HG02870 (cell line): ENCODE data around the gene TRAK2.
A peak's percentile ranks its signal among the peaks of the same experiment; 100 is the strongest.
"Not testable (repeated sequence)": the region's sequence is repeated elsewhere in the genome, so short reads cannot be mapped to it uniquely, and the experiment has no call there.

Experiments
- ATAC-seq: cut with Tn5 transposase; IDR thresholded peaks from one replicate; pipeline ENCODE4 v1.9.1; 2021; ENCODE audit warnings: mild to moderate bottlenecking, moderate library complexity; ENCODE audit not compliant: unreplicated experiment

Gene TRAK2

DNA sequence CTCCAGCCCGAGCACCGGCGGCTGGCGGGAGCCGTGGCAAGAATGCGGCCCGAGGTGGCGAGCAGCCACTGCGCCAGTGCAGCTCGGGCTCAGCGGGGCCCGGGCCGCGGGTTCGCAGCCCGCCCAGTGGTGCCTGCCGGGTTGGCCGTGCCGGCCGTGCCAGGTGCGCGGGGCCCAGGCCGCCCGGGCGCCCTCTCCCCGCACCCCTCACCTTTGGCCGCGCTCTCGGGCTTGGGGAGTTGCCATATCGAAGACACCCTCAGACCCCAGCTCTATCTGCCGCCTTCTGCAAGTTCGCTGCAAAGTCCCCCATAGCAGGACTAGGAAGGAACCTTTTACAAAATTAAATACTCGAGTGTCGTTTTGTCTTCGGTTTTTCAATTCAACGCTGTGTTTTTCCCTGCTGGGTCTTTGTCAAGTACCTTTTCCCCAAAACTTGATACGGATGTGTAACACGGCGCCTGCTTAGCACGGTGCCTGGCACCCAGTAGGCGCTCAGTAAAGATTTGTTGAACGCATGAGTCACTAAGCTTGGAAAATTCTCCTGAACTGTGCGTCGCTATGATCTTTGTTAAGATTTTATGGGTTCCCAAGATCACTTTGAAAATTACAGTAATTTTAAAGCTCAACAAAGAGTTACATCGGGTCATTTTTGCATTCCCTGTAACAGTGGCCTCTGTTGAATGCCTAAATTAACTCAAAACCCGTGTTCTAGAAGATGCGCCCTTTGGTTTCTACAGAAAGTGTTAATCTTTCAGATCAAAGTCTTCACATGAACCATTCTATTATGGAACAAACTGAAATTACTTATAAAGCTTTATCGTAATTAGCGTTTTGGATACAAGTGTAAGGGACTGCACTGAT lies 1.0 kb upstream of the TRAK2 start:
- no peak for ATAC-seq

DNA sequence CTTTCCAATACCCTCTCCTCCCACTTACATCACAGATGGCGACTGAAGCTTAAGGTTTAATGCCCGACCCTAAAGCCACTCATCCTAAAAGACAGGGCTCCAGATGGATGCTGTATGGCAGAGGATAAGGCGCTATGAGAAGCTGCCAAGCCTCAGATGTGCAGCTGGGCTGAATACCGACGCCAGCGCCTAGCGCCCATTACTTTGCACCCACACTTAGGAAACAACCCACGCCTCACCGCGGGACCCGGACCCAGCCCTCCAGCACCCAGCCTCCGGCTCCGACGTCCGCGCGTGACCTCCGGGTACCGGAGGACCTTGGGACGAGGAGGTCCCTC lies 335 bp downstream of the TRAK2 start:
- ATAC-seq: peak; percentile 18

DNA sequence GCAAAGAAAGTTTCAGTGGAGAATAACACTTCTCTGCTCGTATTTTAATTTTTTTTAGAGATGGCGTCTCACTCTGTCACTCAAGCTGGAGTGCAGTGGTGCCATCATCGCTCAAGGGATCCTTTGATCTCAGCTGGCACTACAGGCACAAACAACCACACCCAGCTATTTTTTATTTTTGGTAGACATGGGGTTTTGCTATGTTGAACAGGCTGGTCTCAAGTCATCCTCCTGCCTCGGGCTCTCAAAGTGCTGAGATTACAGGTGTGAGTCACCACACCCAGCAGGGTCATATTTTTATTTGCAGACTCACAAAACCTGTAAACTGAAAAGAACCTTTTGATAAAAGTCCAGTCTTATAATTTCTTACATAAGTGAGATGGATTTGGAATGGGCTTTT lies 2.6 kb downstream of the TRAK2 start:
- no peak for ATAC-seq

DNA sequence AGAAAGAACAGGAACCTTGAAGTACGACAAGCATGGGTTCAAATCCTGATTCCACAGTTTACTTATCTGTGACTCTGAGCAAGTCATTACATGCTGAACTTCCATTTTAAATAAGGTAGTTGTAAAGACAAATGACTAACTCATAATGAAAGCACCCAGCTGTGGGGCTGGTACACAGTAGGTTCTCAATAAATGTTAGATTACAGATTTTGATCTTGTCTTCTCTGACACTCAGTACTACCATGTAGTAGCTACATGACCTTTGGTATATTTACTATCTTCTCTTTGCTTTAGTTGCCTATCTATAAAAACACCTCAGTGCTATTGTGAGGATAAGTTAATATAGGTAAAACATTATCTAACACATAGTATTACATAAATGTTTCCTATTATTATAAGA lies 3.2 kb downstream of the TRAK2 start:
- no peak for ATAC-seq

DNA sequence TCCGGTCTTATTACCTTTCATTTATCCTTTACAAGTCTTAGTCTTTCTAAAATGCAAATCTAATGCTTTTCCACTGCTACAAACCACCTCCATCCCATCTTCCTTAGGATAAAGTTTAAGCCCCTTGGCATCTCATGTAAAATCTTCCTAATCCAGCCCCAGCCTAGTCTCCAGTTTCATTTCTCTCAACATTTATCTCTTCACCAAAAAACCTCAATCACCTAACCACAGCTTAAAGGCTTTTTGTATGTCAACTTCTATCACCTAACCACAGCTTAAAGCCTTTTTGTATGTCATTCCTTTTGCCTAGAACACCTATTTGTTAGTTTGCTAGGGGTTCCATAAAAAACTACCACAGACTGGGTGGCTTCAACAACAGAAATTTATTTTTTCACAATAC lies 4.2 kb downstream of the TRAK2 start:
- ATAC-seq: no peak

DNA sequence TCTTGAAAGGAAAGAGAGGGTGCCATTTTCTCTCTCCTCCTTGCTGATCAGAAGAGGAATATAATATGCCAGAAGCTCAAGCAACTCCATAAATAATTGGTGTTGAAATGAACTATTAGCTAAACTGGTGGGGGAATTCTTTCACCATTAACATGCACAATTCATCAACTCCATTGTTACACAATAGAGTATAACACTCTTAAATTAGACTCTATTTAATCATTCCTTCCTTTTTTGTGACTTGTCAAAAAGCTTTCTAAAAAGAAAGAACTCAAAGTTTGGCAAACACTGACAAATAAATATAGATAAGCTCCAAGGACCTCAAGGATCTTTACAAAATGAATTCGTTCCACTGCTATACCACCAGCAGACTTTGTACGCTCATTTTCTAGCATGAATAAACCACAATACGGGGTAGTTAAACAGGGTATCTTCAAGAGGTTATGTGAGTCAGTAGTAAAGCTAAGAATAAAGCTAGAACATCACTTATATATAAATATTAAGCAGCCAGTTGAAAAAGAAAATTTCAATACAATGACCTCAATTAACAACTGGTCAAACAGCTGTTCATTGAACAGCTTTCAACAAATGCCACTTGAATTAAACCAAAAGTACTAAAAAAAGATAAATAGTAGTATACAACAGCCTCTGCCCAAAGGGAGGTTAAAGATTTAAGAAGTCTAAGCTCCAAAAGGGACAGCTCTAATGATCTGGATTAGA lies 6.4 kb downstream of the TRAK2 start:
- ATAC-seq: no peak

DNA sequence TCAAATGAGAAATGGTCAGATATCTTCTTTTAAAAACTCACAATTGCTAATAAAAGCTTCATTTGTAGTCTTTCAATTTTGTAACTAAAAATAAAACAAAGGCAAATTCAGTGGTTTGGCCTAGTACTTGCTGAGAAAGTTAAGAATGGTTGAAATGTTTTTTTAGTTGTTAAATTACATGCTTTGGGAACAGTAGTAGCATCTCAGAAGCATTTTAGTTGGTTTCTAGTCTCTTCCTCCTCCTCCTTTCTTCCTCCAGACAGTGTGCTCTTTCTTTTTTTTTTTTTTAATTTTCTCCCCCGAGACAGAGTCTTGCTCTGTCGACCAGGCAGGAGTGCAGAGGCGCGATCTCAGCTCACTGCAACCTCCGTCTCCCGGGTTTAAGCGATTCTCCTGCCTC lies 9.8 kb downstream of the TRAK2 start:
- no peak for ATAC-seq

DNA sequence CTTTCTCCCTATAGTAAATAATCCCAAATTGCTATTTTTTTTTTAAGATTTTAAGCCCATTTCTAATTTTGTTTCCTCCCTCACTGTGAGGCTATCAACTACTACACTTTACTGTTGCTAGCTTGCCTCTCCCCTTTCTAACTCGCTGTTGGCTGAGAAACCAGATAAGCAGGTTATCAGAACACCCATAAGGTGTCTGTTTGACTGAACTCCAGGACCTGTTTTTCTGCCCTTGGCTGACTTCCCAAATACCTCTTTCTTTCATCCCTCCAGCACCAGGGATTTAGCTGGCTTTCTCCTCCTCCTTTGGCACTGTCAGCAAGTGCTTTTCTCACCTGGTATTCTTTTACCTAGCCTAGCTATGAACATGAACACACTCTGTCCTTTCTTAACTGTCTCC lies 11.1 kb downstream of the TRAK2 start:
- ATAC-seq: no peak

DNA sequence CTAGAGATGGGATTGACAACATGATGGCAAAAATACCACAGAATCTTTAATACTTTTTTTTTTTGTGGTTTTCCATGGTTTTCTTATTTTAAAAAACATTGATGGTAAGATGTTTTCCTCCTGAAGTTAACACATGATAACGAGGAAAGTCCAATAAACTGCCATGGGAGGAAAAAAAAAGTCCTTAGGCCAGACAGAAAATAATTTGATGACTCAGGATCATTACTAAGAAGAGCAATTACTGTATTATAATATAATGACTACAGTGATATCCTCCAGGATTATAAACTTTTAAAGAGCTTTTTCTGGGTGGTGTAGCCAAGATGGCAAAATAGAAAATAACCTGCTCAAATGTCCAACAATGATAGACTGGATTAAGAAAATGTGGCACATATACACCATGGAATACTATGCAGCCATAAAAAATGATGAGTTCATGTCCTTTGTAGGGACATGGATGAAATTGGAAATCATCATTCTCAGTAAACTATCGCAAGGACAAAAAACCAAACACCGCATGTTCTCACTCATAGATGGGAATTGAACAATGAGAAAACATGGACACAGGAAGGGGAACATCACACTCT lies 11.8 kb downstream of the TRAK2 start:
- ATAC-seq: not testable (repeated sequence)

DNA sequence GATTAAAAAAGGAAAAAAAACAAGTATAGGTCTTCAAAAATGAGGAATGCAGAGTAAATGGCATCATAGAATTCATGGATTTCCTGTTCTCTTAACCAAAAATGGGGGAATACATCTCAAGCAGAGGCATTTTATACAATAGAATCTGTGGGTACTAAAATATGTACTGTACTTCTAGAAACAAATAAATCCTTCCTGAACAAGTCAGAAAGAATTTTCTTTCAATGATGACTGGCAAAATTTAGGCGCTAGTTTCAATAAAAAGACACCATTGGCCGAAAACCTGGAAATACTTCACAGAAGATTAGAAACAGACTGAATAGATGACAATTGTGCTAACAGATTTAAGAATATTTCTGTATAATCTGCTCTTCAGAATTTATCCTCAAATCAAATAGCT lies 15.1 kb downstream of the TRAK2 start:
- ATAC-seq: no peak

DNA sequence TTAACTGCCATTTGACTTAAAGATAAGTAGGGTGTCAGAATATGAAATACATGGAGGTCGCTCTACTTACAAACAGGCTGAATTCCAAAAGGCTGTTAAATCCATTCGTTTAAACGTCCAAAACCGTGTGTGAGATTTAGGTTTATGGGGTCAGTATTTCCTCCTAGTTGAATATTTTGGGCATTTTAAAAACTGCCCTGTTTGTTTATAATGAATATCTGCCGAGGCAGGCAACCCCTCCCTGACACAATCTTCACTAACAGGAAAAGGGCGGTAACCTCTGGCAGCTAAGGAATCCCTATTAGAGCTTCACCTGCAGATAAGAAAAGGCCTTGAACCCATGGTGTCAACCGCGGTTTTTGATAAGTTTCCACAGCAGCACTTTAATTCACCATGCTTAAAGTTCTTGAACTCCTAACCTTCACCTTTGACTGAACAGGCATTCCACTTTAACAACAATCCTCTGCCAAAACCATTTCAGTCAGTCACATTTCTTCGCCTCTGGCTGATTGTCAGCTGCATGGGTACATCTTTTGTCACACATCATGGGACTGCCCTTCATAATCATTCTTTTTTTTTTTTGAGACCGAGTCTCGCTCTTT lies 17.8 kb downstream of the TRAK2 start:
- no peak for ATAC-seq

DNA sequence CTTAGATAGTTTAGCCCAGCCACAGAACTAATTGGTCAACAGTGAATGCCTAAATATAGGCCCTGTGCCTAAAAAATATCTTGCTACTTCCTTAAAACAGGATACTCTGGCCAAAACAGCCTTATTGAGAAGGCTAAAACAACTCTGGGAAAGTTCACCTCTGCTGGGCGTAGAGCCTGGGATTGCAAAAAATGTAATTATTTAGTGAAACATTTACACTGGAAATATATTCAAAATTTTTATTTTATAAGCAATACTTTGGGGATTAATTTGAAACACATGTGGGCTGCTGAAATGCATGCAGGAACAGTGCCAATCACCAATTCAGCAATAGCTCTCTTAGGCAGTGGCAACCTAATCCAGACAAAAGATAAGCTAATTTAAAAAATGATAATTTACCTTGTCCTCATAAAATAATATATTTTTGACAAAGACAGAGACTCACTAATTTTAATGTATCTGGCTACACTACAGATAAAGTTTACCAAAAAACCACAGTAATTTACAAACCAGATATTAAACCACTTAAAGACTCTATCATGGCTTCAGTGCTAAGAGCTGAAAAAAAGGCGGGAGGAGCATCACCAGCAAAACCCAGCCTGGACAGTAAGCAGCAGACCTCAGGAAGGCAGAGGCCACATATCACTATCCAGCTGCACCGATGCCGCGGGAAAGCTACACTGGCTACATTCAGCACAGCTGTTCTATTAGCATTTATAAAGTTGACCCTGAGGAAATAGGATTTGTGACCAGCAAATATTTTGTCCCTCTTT lies 18.5 kb downstream of the TRAK2 start:
- ATAC-seq: no peak

DNA sequence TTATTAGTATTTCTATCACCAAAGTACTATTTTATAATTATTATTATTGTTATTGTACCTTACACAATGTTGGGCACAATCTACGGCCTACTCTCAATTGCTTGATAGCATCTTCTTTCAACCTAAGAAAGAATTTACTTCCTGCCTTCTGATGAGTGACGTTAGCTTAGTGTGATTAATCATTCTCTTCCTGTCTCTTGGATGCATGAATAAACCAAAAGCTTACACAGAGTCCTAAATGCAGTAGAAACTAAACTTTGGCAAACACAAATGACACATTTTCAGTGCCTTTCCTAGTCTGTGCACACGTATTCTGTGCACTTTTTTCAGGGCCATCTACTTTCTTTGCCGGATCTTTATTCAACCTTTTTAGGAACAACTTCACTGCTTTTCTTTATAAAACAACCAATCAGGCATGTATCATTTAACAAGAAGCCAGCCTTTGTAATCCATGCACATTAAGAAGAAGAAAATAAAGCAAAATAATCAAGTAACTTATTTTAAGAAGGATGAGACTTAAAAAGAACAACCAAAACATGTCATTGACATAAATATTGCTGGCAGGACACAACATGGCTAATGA lies 19.1 kb downstream of the TRAK2 start:
- ATAC-seq: no peak

DNA sequence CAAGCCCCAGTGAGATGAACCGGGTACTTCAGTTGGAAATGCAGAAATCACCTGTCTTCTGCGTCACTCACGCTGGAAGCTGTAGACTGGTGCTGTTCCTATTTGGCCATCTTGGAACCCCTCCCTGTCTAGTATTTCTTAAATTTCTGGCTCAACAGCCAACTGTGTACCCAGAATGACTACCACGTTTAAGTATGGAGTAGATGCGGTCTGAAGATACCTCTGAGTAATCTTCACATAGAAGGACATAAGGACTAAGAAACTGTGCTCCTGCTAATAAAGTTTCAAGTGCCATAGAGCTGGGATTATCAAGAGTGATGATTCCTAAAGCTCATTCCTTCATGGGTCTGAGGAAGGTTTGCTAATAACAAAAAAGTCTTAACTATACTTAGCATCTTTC lies 20.4 kb downstream of the TRAK2 start:
- ATAC-seq: no peak

DNA sequence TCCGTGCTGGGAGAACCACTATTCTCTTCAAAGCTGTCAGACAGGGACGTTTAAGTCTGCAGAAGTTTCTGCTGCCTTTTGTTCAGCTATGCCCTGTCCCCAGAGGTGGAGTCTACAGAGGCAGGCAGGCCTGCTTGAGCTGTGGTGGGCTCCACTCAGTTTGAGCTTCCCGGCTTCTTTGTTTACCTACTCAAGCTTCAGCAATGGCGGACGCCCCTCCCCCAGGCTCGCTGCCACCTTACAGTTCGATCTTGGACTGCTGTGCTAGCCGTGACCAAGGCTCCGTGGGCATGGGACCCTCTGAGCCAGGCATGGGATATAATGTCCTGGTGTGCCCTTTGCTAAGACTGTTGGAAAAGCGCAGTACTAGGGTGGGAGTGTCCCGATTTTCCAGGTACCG lies 20.9 kb downstream of the TRAK2 start:
- ATAC-seq: not testable (repeated sequence)

DNA sequence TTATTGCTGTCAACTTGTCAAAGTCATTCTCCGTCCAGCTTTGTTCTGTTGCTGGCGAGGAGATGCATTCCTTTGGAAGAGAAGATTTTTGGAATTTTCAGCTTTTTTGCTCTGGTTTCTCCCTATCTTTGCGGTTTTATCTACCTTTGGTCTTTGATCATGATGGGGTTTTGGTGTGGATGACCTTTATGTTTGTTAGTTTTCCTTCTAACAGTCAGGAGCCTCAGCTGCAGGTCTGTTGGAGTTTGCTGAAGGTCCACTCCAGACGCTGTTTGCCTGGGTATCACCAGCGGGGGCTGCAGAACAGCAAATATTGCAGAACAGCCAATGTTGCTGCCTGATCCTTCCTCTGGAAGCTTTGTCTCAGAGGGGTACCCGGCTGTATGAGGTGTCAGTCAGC lies 21.4 kb downstream of the TRAK2 start:
- ATAC-seq: not testable (repeated sequence)

DNA sequence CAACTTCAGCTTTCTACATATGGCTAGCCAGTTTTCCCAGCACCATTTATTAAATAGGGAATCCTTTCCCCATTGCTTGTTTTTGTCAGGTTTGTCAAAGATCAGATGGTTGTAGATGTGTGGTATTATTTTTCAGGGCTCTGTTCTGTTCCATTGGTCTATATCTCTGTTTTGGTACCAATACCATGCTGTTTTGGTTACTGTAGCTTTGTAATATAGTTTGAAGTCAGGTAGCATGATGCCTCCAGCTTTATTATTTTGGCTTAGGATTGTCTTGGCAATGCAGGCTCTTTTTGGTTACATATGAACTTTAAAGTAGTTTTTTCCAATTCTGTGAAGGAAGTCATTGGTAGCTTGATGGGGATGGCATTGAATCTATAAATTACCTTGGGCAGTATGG lies 22.9 kb downstream of the TRAK2 start:
- not testable (repeated sequence) for ATAC-seq

DNA sequence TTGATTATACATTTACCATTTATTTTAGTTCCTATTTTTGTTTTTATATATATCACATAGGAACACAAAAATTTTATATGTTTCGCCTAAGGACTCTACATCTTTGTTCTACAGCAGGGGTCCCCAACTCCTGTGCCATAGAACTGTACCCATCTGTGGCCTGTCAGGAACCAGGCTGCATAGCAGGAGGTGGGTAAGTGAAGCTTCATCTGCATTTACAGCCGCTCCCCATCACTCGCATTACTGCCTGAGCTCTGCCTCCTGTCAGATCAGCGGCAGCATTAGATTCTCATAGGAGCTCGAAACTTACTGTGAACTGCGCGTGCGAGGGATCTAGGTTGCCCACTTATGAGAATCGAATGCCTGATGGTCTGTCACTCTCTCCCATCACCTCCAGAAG lies 25.3 kb downstream of the TRAK2 start:
- no peak for ATAC-seq

DNA sequence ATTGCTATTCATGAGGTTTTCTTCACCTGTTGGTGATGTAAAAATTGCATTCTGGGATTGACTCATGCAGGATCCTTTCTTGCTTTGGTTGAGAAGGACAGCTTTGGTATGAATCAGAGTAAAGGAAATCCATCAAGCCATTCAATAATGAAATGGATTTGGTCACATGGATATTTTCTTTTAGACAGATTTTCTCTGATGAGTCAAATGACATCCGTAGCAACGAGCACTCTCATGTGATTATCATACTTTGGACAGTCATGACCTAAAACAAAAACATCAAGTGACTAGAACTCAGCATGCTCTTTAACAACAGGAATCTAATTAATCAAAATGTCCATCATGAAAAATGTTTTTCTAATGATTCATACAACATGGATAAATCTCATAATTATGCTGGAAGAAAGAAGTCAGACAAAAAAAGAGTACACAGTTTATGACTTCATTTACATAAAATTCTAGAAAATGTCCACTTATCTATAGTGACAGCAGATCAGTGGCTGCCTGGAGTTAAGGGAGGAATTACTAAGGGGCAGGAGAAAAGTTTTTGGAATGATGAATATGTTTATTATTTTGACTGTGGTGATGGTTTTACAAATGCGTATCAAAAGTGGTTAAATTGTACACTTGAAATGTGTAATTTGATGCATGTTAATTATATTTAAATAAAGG lies 30.7 kb downstream of the TRAK2 start:
- no peak for ATAC-seq

DNA sequence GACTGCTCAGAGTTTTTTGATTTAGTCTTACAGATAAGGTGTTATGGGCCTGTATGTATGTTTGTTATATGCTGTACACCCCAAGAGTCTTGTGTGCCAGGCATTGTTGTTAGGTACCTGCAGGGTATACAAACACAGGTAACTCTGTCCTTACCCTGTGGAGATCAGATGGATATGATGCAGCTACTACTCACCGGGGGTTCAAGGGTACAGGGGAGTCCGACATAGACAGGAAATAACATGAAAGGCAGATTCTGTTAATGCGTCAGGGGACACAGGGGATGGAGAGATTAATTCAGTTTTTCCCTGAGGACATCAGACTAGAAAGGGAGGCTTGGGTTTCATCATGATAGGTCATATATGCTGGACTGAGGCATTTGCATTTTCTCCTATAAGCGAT lies 31.3 kb downstream of the TRAK2 start:
- no peak for ATAC-seq
